Suprapubic skin (tissue), 3 donors: ENCODE measurements around the gene MEIOC.

Source experiments
- CTCF ChIP-seq, 2 donors: fragments of 200-600 bp in 1 of 2; fragments of 450-650 bp in 1 of 2; sonication (generic) in 1 of 2; IDR thresholded peaks; one replicate each; pipeline ENCODE4 v1.5.1; 2016 to 2019; ENCODE audit warnings: antibody characterized with exemption in 2 of 2, mild to moderate bottlenecking in 1 of 2, moderate library complexity in 1 of 2
- POLR2AphosphoS5 ChIP-seq, 3 donors: sonication (generic); formaldehyde crosslinking; IDR thresholded peaks; one replicate each; pipeline ENCODE4 v1.6.1; 2017; ENCODE audit warnings: antibody characterized with exemption in 3 of 3

- TF ChIP-seq CTCF (IDR thresholded peaks at IDR 0.05) (no peak), POLR2AphosphoS5 (IDR thresholded peaks at IDR 0.05) (no peak)
Observed at GRCh38 chr17:44606658-44607057, 49.6 kb upstream of the MEIOC start.
